Mucosa of descending colon (tissue), 3 donors: Measurements from ENCODE around the gene LOXL4. TPM values are rescaled to one million over a fixed set of nuclear protein-coding genes. Genes with fewer than 3 reads are reported as not detected.

Experiments used
- ATAC-seq: fragments of 200-7000 bp; cut with Tn5 transposase; one replicate; pipeline ENCODE4 v1.9.1; 2020; ENCODE audit warnings: mild to moderate bottlenecking, moderate library complexity
- DNase-seq, 3 donors: peaks; one replicate each; pipeline ENCODE4 v3.0.0-alpha.2; 2020
- H3K36me3 ChIP-seq: fragments of 200-600 bp; one replicate; pipeline ENCODE4 v1.8.0; 2021; ENCODE audit warnings: low read depth, mild to moderate bottlenecking
- H3K4me1 ChIP-seq: fragments of 200-600 bp; one replicate; pipeline ENCODE4 v1.8.0; 2021; ENCODE audit warnings: low read depth, mild to moderate bottlenecking
- H3K4me3 ChIP-seq: fragments of 200-600 bp; one replicate; pipeline ENCODE4 v1.8.0; 2021; ENCODE audit warnings: mild to moderate bottlenecking
- H3K9me3 ChIP-seq: fragments of 200-600 bp; one replicate; pipeline ENCODE4 v1.8.0; 2021; ENCODE audit warnings: mild to moderate bottlenecking
- intact Hi-C, 2 donors: fragments of 100-400 bp; cut with DNase I in 1 of 2; cut with micrococcal nuclease in 1 of 2; formaldehyde crosslinking; loops; one replicate each; pipeline versions ENCODE4 v1.11.0 to v1.11.1; 2022; cut with DNase I, micrococcal nuclease
- total RNA-seq, 3 donors: library from RNA; stranded (reverse); fragmentation: NEBNext Ultra II Directional in 2 of 3; extraction: Animal tissue kit (Norgen Biotek cat#: 25700) in 2 of 3; gene quantifications; one replicate each; pipeline versions ENCODE4 v1.2.1 to v1.2.4, GENCODE V29; 2021 to 2023
- TF ChIP-seq, protein P1 (sequence below): fragments of 200-600 bp; IDR thresholded peaks from one replicate; pipeline ENCODE4 v1.8.0; 2022; ENCODE audit warnings: antibody characterized with exemption, mild to moderate bottlenecking
- donor health status: DM: no; HTN: no; CAD: no; lungs with moderate emphysema.
- donor health status: DM: no; HTN: no; CAD: no.
- donor health status: DM: no; HTN: yes; CAD: no.

LOXL4 gene
- total RNA-seq, 3 donors from 2014 or later: 0.58 to 7.8 (median 0.58) TPM

DNA sequence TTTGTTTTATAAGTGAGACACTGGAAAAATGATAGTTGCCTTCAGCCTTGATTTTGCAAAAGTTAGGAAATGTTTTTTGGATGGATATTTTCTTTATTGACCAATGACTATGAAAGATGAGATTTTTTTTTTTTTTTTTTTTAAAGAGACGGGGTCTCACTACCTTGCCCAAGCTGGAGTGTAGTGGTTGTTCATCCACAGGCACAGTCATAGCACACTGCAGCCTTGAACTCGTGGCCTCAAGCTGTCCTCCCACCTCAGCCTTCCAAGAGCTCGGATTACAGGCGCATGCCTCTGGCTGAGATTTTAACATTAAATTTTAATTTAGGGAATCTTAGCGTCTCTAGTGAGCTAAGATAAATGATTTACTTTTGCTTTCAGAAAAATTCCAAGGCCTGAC is 66.2 kb downstream of the LOXL4 start:
- Histone ChIP-seq H3K4me3 (no peak overlapping the region), H3K36me3 (no peaks in the 10 kb centered on the region), H3K9me3 (no peaks in the 10 kb centered on the region), H3K4me1 (no peaks in the 10 kb centered on the region)
- ATAC-seq (no peak), DNase-seq (no peak)
- TF ChIP-seq, protein P1, sequence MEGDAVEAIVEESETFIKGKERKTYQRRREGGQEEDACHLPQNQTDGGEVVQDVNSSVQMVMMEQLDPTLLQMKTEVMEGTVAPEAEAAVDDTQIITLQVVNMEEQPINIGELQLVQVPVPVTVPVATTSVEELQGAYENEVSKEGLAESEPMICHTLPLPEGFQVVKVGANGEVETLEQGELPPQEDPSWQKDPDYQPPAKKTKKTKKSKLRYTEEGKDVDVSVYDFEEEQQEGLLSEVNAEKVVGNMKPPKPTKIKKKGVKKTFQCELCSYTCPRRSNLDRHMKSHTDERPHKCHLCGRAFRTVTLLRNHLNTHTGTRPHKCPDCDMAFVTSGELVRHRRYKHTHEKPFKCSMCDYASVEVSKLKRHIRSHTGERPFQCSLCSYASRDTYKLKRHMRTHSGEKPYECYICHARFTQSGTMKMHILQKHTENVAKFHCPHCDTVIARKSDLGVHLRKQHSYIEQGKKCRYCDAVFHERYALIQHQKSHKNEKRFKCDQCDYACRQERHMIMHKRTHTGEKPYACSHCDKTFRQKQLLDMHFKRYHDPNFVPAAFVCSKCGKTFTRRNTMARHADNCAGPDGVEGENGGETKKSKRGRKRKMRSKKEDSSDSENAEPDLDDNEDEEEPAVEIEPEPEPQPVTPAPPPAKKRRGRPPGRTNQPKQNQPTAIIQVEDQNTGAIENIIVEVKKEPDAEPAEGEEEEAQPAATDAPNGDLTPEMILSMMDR: no peak
- intact Hi-C loops: no loop called here

Other genes starting within 250 kb of the LOXL4 start
- 1 to 10 TPM in 2 of 3 donors, under 1 TPM in 1; 0.17 to 8.8 (median 1.0) TPM for gene CRTAC1, start 237.6 kb downstream of the LOXL4 start, total RNA-seq
- gene R3HCC1L, start 133.5 kb downstream of the LOXL4 start, total RNA-seq: 10 to 100 TPM; 15.3 to 22.8 (median 18.8) TPM
- gene PYROXD2, start 147.0 kb upstream of the LOXL4 start, total RNA-seq: 10 to 100 TPM in 1 of 3 donors, 1 to 10 TPM in 2; 6.3 to 11.6 (median 9.7) TPM
- gene HPS1, start 178.7 kb upstream of the LOXL4 start, total RNA-seq: 100 to 1,000 TPM in 1 of 3 donors, 10 to 100 TPM in 2; 80.9 to 101 (median 85.4) TPM